Measurements from ENCODE around the gene SUCLG1.
"Not testable (repeated sequence)": the region's sequence is repeated elsewhere in the genome, so short reads cannot be mapped to it uniquely, and the experiment has no call there.

The SUCLG1 gene

GRCh38 chr2:84421791-84422190 is 37.3 kb downstream of the SUCLG1 start:
- Histone ChIP-seq H3K36me3 (ENCODE audit: insufficient read depth, low read length) (peaks cover 3% of the 10 kb centered on the region; the same call in 1 of the 2 replicates), H3K27me3 (ENCODE audit: insufficient read depth, low read length) (peaks cover 5% of the 10 kb centered on the region; the same call in 1 of the 2 replicates), H3K79me2 (ENCODE audit: control insufficient read depth, insufficient read depth, low read length, unreplicated experiment) (no peaks in the 10 kb centered on the region), H2AFZ (ENCODE audit: low read length, unreplicated experiment) (no peak overlapping the region), H3K27ac (ENCODE audit: low read depth, low read length) (no peak overlapping the region), H3K4me1 (ENCODE audit: control insufficient read depth, insufficient read depth, low read length, unreplicated experiment) (no peaks in the 10 kb centered on the region), H3K4me3 (ENCODE audit: low read depth, low read length) (no peak overlapping the region)

- no peaks in the 10 kb centered on the region for H3K79me2 ChIP-seq (ENCODE audit: control insufficient read depth, insufficient read depth, low read length, unreplicated experiment)
- H3K36me3 ChIP-seq (ENCODE audit: insufficient read depth, low read length): peaks cover 3% of the 10 kb centered on the region; the same call in 1 of the 2 replicates
- H2AFZ ChIP-seq (ENCODE audit: low read length, unreplicated experiment): no peak overlapping the region
- peaks cover 6% of the 10 kb centered on the region; the same call in 1 of the 2 replicates for H3K27me3 ChIP-seq (ENCODE audit: insufficient read depth, low read length)
- no peak overlapping the region for H3K4me3 ChIP-seq (ENCODE audit: low read depth, low read length)
- no peaks in the 10 kb centered on the region for H3K4me1 ChIP-seq (ENCODE audit: control insufficient read depth, insufficient read depth, low read length, unreplicated experiment)
- H3K27ac ChIP-seq (ENCODE audit: low read depth, low read length): no peak overlapping the region
These were observed 37.9 kb downstream of the SUCLG1 start for GRCh38 chr2:84421197-84421596.

GRCh38 chr2:84417453-84418145 is 41.5 kb downstream of the SUCLG1 start:
- Histone ChIP-seq H2AFZ (ENCODE audit: low read length, unreplicated experiment) (no peak overlapping the region), H3K36me3 (ENCODE audit: insufficient read depth, low read length) (no peaks in the 10 kb centered on the region), H3K27me3 (ENCODE audit: insufficient read depth, low read length) (peaks cover 19% of the 10 kb centered on the region; the same call in 1 of the 2 replicates), H3K79me2 (ENCODE audit: control insufficient read depth, insufficient read depth, low read length, unreplicated experiment) (no peaks in the 10 kb centered on the region), H3K4me3 (ENCODE audit: low read depth, low read length) (no peak overlapping the region), H3K4me1 (ENCODE audit: control insufficient read depth, insufficient read depth, low read length, unreplicated experiment) (no peaks in the 10 kb centered on the region), H3K27ac (ENCODE audit: low read depth, low read length) (no peak overlapping the region)

- no peak overlapping the region for H2AFZ ChIP-seq (ENCODE audit: low read length, unreplicated experiment)
- H3K4me3 ChIP-seq (ENCODE audit: low read depth, low read length): no peak overlapping the region
- no peak overlapping the region for H3K27ac ChIP-seq (ENCODE audit: low read depth, low read length)
- H3K27me3 ChIP-seq (ENCODE audit: insufficient read depth, low read length): peaks cover 45% of the 10 kb centered on the region
- H3K36me3 ChIP-seq (ENCODE audit: insufficient read depth, low read length): no peaks in the 10 kb centered on the region
- no peaks in the 10 kb centered on the region for H3K79me2 ChIP-seq (ENCODE audit: control insufficient read depth, insufficient read depth, low read length, unreplicated experiment)
- H3K4me1 ChIP-seq (ENCODE audit: control insufficient read depth, insufficient read depth, low read length, unreplicated experiment): no peaks in the 10 kb centered on the region
These were observed 49.5 kb downstream of the SUCLG1 start for GRCh38 chr2:84409531-84409930.

GRCh38 chr2:84402111-84402510 is 57.0 kb downstream of the SUCLG1 start:
- peaks cover 38% of the 10 kb centered on the region for H3K27me3 ChIP-seq (ENCODE audit: insufficient read depth, low read length)
- H3K27ac ChIP-seq (ENCODE audit: low read depth, low read length); H2AFZ ChIP-seq (ENCODE audit: low read length, unreplicated experiment); H3K79me2 ChIP-seq (ENCODE audit: control insufficient read depth, insufficient read depth, low read length, unreplicated experiment); H3K4me3 ChIP-seq (ENCODE audit: low read depth, low read length); H3K4me1 ChIP-seq (ENCODE audit: control insufficient read depth, insufficient read depth, low read length, unreplicated experiment); H3K36me3 ChIP-seq (ENCODE audit: insufficient read depth, low read length): not testable (repeated sequence)

GRCh38 chr2:84399839-84400238 is 59.2 kb downstream of the SUCLG1 start:
- H3K27ac ChIP-seq (ENCODE audit: low read depth, low read length); H3K4me1 ChIP-seq (ENCODE audit: control insufficient read depth, insufficient read depth, low read length, unreplicated experiment); H3K36me3 ChIP-seq (ENCODE audit: insufficient read depth, low read length); H2AFZ ChIP-seq (ENCODE audit: low read length, unreplicated experiment); H3K79me2 ChIP-seq (ENCODE audit: control insufficient read depth, insufficient read depth, low read length, unreplicated experiment); H3K4me3 ChIP-seq (ENCODE audit: low read depth, low read length): not testable (repeated sequence)
- peaks cover 23% of the 10 kb centered on the region for H3K27me3 ChIP-seq (ENCODE audit: insufficient read depth, low read length)

GRCh38 chr2:84395820-84396219 is 63.3 kb downstream of the SUCLG1 start:
- Histone ChIP-seq H3K27me3 (ENCODE audit: insufficient read depth, low read length) (peaks cover 5% of the 10 kb centered on the region; the same call in 1 of the 2 replicates), H2AFZ (ENCODE audit: low read length, unreplicated experiment) (no peak overlapping the region), H3K4me3 (ENCODE audit: low read depth, low read length) (no peak overlapping the region), H3K4me1 (ENCODE audit: control insufficient read depth, insufficient read depth, low read length, unreplicated experiment) (peaks cover 13% of the 10 kb centered on the region), H3K36me3 (ENCODE audit: insufficient read depth, low read length) (no peaks in the 10 kb centered on the region), H3K27ac (ENCODE audit: low read depth, low read length) (no peak overlapping the region), H3K79me2 (ENCODE audit: control insufficient read depth, insufficient read depth, low read length, unreplicated experiment) (no peaks in the 10 kb centered on the region)

- Histone ChIP-seq H3K27me3 (ENCODE audit: insufficient read depth, low read length) (peaks cover 5% of the 10 kb centered on the region; the same call in 1 of the 2 replicates), H3K36me3 (ENCODE audit: insufficient read depth, low read length) (no peaks in the 10 kb centered on the region), H3K27ac (ENCODE audit: low read depth, low read length) (no peak overlapping the region), H3K4me3 (ENCODE audit: low read depth, low read length) (no peak overlapping the region), H3K4me1 (ENCODE audit: control insufficient read depth, insufficient read depth, low read length, unreplicated experiment) (peaks cover 13% of the 10 kb centered on the region), H3K79me2 (ENCODE audit: control insufficient read depth, insufficient read depth, low read length, unreplicated experiment) (no peaks in the 10 kb centered on the region), H2AFZ (ENCODE audit: low read length, unreplicated experiment) (no peak overlapping the region)
These were observed 64.5 kb downstream of the SUCLG1 start for GRCh38 chr2:84394628-84395027.

- Histone ChIP-seq H3K27ac (ENCODE audit: low read depth, low read length) (no peak overlapping the region), H3K4me1 (ENCODE audit: control insufficient read depth, insufficient read depth, low read length, unreplicated experiment) (peaks cover 13% of the 10 kb centered on the region), H3K4me3 (ENCODE audit: low read depth, low read length) (no peak overlapping the region), H3K36me3 (ENCODE audit: insufficient read depth, low read length) (no peaks in the 10 kb centered on the region), H3K27me3 (ENCODE audit: insufficient read depth, low read length) (peaks cover 5% of the 10 kb centered on the region; the same call in 1 of the 2 replicates), H3K79me2 (ENCODE audit: control insufficient read depth, insufficient read depth, low read length, unreplicated experiment) (no peaks in the 10 kb centered on the region), H2AFZ (ENCODE audit: low read length, unreplicated experiment) (no peak overlapping the region)
These were observed 65.3 kb downstream of the SUCLG1 start for GRCh38 chr2:84393829-84394228.

GRCh38 chr2:84389794-84390193 is 69.3 kb downstream of the SUCLG1 start:
- no peak overlapping the region for H3K4me3 ChIP-seq (ENCODE audit: low read depth, low read length)
- no peaks in the 10 kb centered on the region for H3K79me2 ChIP-seq (ENCODE audit: control insufficient read depth, insufficient read depth, low read length, unreplicated experiment)
- no peaks in the 10 kb centered on the region for H3K36me3 ChIP-seq (ENCODE audit: insufficient read depth, low read length)
- no peak overlapping the region for H3K27ac ChIP-seq (ENCODE audit: low read depth, low read length)
- peaks cover 7% of the 10 kb centered on the region for H3K4me1 ChIP-seq (ENCODE audit: control insufficient read depth, insufficient read depth, low read length, unreplicated experiment)
- H3K27me3 ChIP-seq (ENCODE audit: insufficient read depth, low read length): peaks cover 7% of the 10 kb centered on the region
- no peak overlapping the region for H2AFZ ChIP-seq (ENCODE audit: low read length, unreplicated experiment)

- Histone ChIP-seq H3K27ac (ENCODE audit: low read depth, low read length) (no peak overlapping the region), H3K4me1 (ENCODE audit: control insufficient read depth, insufficient read depth, low read length, unreplicated experiment) (peaks cover 5% of the 10 kb centered on the region), H3K4me3 (ENCODE audit: low read depth, low read length) (no peak overlapping the region), H3K36me3 (ENCODE audit: insufficient read depth, low read length) (no peaks in the 10 kb centered on the region), H2AFZ (ENCODE audit: low read length, unreplicated experiment) (no peak overlapping the region), H3K27me3 (ENCODE audit: insufficient read depth, low read length) (peaks cover 7% of the 10 kb centered on the region), H3K79me2 (ENCODE audit: control insufficient read depth, insufficient read depth, low read length, unreplicated experiment) (no peaks in the 10 kb centered on the region)
These were observed 70.1 kb downstream of the SUCLG1 start for GRCh38 chr2:84388921-84389490.
